ENCODE measurements around the gene CADM2. TPM values are rescaled to one million over a fixed set of nuclear protein-coding genes. Genes with fewer than 3 reads are reported as not detected.

Gene CADM2
- total RNA-seq, 1 donor from 2014 or later, result 2.9 TPM

DNA sequence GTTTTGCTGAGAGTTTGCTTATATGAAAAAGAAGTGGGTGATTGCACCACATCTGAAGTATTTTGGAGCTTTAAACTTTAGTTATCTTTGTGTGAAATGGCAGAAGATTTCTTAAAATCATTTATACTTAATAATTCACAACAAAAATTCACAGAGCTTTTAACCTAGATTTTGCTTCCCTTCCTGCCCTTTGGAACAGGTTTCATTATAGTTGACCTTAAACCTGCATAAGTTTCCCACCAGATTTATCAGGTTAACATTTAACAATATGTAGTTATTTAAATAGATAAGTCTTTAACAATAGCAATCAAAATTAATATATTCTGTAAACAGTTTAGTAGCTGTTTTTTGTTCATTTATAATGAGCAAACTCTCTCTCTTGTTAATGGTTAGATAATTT lies 30.3 kb downstream of the CADM2 start:
- Mint-ChIP-seq H3K27ac (ENCODE audit: unreplicated experiment) (no peak overlapping the region), H3K4me3 (ENCODE audit: unreplicated experiment) (no peak overlapping the region), H3K27me3 (ENCODE audit: low read depth, unreplicated experiment) (no peaks in the 10 kb centered on the region), H3K9me3 (ENCODE audit: unreplicated experiment) (no peaks in the 10 kb centered on the region), H3K36me3 (ENCODE audit: low read depth, unreplicated experiment) (no peaks in the 10 kb centered on the region), H3K4me1 (ENCODE audit: low read depth, unreplicated experiment) (no peaks in the 10 kb centered on the region)
- DNase-seq (ENCODE audit: low read depth), result no peak
- no peaks in the 10 kb centered on the region for H4K20me1 ChIP-seq (ENCODE audit: insufficient read depth, low read length)
- TF ChIP-seq CTCF (IDR thresholded peaks at IDR 0.05; ENCODE audit: insufficient read depth, low read depth, low read length) (no peak), EZH2 (IDR thresholded peaks at IDR 0.05; ENCODE audit: insufficient read depth, low read length) (no peak)
- H3K9ac ChIP-seq (ENCODE audit: low read length), result no peak overlapping the region
- no peak for FAIRE-seq
- H3K27ac ChIP-seq (ENCODE audit: low read depth, low read length), result no peak overlapping the region
- H3K4me1 ChIP-seq (ENCODE audit: insufficient read depth, low read length), result no peaks in the 10 kb centered on the region
- H2AFZ ChIP-seq (ENCODE audit: low read depth, low read length), result no peak overlapping the region
- H3K9me3 ChIP-seq (ENCODE audit: insufficient read depth, low read depth, low read length), result no peaks in the 10 kb centered on the region
- H3K4me2 ChIP-seq (ENCODE audit: low read length), result no peak overlapping the region
- H3K4me3 ChIP-seq (ENCODE audit: insufficient read depth, low read depth, low read length), result no peak overlapping the region
- no peaks in the 10 kb centered on the region for H3K36me3 ChIP-seq (ENCODE audit: insufficient read depth, low read length)
- no peaks in the 10 kb centered on the region for H3K27me3 ChIP-seq (ENCODE audit: insufficient read depth, low read length)
- no peaks in the 10 kb centered on the region for H3K79me2 ChIP-seq (ENCODE audit: insufficient read depth, low read length)

- Mint-ChIP-seq H3K9me3 (ENCODE audit: unreplicated experiment) (no peaks in the 10 kb centered on the region), H3K4me3 (ENCODE audit: unreplicated experiment) (no peak overlapping the region), H3K27ac (ENCODE audit: unreplicated experiment) (no peak overlapping the region), H3K36me3 (ENCODE audit: low read depth, unreplicated experiment) (no peaks in the 10 kb centered on the region), H3K4me1 (ENCODE audit: low read depth, unreplicated experiment) (no peaks in the 10 kb centered on the region), H3K27me3 (ENCODE audit: low read depth, unreplicated experiment) (no peaks in the 10 kb centered on the region)
- no peak overlapping the region for H3K4me3 ChIP-seq (ENCODE audit: insufficient read depth, low read depth, low read length)
- H4K20me1 ChIP-seq (ENCODE audit: insufficient read depth, low read length), result no peaks in the 10 kb centered on the region
- no peak for FAIRE-seq
- DNase-seq (ENCODE audit: low read depth), result no peak
- H3K4me2 ChIP-seq (ENCODE audit: low read length), result no peak overlapping the region
- no peak for TF ChIP-seq EZH2 (IDR thresholded peaks at IDR 0.05; ENCODE audit: insufficient read depth, low read length)
- TF ChIP-seq CTCF (IDR thresholded peaks at IDR 0.05; ENCODE audit: insufficient read depth, low read depth, low read length), result no peak
- no peaks in the 10 kb centered on the region for H3K79me2 ChIP-seq (ENCODE audit: insufficient read depth, low read length)
- H3K27ac ChIP-seq (ENCODE audit: low read depth, low read length), result no peak overlapping the region
- H3K36me3 ChIP-seq (ENCODE audit: insufficient read depth, low read length), result no peaks in the 10 kb centered on the region
- no peaks in the 10 kb centered on the region for H3K27me3 ChIP-seq (ENCODE audit: insufficient read depth, low read length)
- no peaks in the 10 kb centered on the region for H3K9me3 ChIP-seq (ENCODE audit: insufficient read depth, low read depth, low read length)
- H2AFZ ChIP-seq (ENCODE audit: low read depth, low read length), result no peak overlapping the region
- no peak overlapping the region for H3K9ac ChIP-seq (ENCODE audit: low read length)
- H3K4me1 ChIP-seq (ENCODE audit: insufficient read depth, low read length), result no peaks in the 10 kb centered on the region
Measured at GRCh38 chr3:84991422-84991900, 32.7 kb downstream of the CADM2 start.

DNA sequence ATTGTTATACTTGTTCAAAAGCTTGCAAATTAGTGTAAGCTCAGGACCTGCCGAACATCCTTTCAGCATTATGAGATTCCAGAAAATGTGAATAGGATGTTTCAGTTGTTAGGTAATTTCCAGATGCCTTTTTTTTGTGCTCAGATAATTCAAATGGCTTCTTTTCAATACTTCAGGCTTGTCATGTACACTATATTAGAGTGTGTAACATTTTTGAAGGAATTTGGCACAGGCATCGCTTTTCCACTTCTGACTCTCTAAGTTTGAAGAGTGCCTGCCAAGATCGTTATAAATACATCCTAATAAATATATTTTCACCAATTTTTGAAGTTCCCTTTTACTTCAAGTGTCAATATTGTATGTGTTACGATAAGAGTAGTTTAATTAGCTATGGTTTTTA lies 35.2 kb downstream of the CADM2 start:
- Mint-ChIP-seq H3K27me3 (ENCODE audit: low read depth, unreplicated experiment) (no peaks in the 10 kb centered on the region), H3K27ac (ENCODE audit: unreplicated experiment) (no peak overlapping the region), H3K4me1 (ENCODE audit: low read depth, unreplicated experiment) (no peaks in the 10 kb centered on the region), H3K36me3 (ENCODE audit: low read depth, unreplicated experiment) (no peaks in the 10 kb centered on the region), H3K4me3 (ENCODE audit: unreplicated experiment) (no peak overlapping the region), H3K9me3 (ENCODE audit: unreplicated experiment) (no peaks in the 10 kb centered on the region)
- H3K9ac ChIP-seq (ENCODE audit: low read length), result no peak overlapping the region
- H3K36me3 ChIP-seq (ENCODE audit: insufficient read depth, low read length), result no peaks in the 10 kb centered on the region
- no peak for FAIRE-seq
- no peak for DNase-seq (ENCODE audit: low read depth)
- H3K9me3 ChIP-seq (ENCODE audit: insufficient read depth, low read depth, low read length), result no peaks in the 10 kb centered on the region
- no peak overlapping the region for H3K4me3 ChIP-seq (ENCODE audit: insufficient read depth, low read depth, low read length)
- H3K27me3 ChIP-seq (ENCODE audit: insufficient read depth, low read length), result no peaks in the 10 kb centered on the region
- no peak overlapping the region for H3K27ac ChIP-seq (ENCODE audit: low read depth, low read length)
- no peak for TF ChIP-seq CTCF (IDR thresholded peaks at IDR 0.05; ENCODE audit: insufficient read depth, low read depth, low read length)
- no peak for TF ChIP-seq EZH2 (IDR thresholded peaks at IDR 0.05; ENCODE audit: insufficient read depth, low read length)
- H3K4me1 ChIP-seq (ENCODE audit: insufficient read depth, low read length), result no peaks in the 10 kb centered on the region
- no peaks in the 10 kb centered on the region for H4K20me1 ChIP-seq (ENCODE audit: insufficient read depth, low read length)
- H3K4me2 ChIP-seq (ENCODE audit: low read length), result no peak overlapping the region
- H3K79me2 ChIP-seq (ENCODE audit: insufficient read depth, low read length), result no peaks in the 10 kb centered on the region
- no peak overlapping the region for H2AFZ ChIP-seq (ENCODE audit: low read depth, low read length)
